HL-60/S4 (cell line): ENCODE data around the gene E2F4.

Experiments
- in situ Hi-C: fragments of 300-500 bp; cut with MboI; formaldehyde crosslinking; loops from 2 replicates; pipeline ENCODE4 v1.14.3; 2022; ENCODE audit warnings: low sequenced_read_pairs

E2F4 gene

GRCh38 chr16:67230809-67231660 is 39.1 kb downstream of the E2F4 start:
- in situ Hi-C loops: no loop called here

- in situ Hi-C loops: no loop called here
Observed at GRCh38 chr16:67233596-67233995, 41.6 kb downstream of the E2F4 start.

- in situ Hi-C loops: no loop called here
Observed at GRCh38 chr16:67234180-67234597, 42.2 kb downstream of the E2F4 start.

- in situ Hi-C loops: no loop called here
Observed at GRCh38 chr16:67235816-67236562, 44.0 kb downstream of the E2F4 start.

GRCh38 chr16:67236563-67237395 is 44.8 kb downstream of the E2F4 start:
- in situ Hi-C loops: no loop called here

- in situ Hi-C loops: no loop called here
Observed at GRCh38 chr16:67237396-67238277, 45.7 kb downstream of the E2F4 start.

GRCh38 chr16:67238278-67238575 is 46.3 kb downstream of the E2F4 start:
- in situ Hi-C loops: no loop called here

GRCh38 chr16:67238806-67239470 is 47.0 kb downstream of the E2F4 start:
- in situ Hi-C loops: no loop called here

GRCh38 chr16:67240506-67240905 is 48.6 kb downstream of the E2F4 start:
- in situ Hi-C loops: no loop called here

GRCh38 chr16:67241008-67241900 is 49.3 kb downstream of the E2F4 start:
- in situ Hi-C loops: no loop called here

- in situ Hi-C loops: no loop called here
Observed at GRCh38 chr16:67242138-67242730, 50.3 kb downstream of the E2F4 start.

- in situ Hi-C loops: no loop called here
Observed at GRCh38 chr16:67243481-67243880, 51.5 kb downstream of the E2F4 start.

- in situ Hi-C loops: no loop called here
Observed at GRCh38 chr16:67244387-67245185, 52.6 kb downstream of the E2F4 start.

- in situ Hi-C loops: no loop called here
Observed at GRCh38 chr16:67245186-67245585, 53.2 kb downstream of the E2F4 start.

- in situ Hi-C loops: no loop called here
Observed at GRCh38 chr16:67245674-67246080, 53.7 kb downstream of the E2F4 start.

- in situ Hi-C loops: no loop called here
Observed at GRCh38 chr16:67246081-67246755, 54.3 kb downstream of the E2F4 start.

- in situ Hi-C loops: no loop called here
Observed at GRCh38 chr16:67246756-67247191, 54.8 kb downstream of the E2F4 start.
